NCI-H526 (cell line): ENCODE measurements around the gene PRSS35.
"Not testable (repeated sequence)": the region's sequence is repeated elsewhere in the genome, so short reads cannot be mapped to it uniquely, and the experiment has no call there.

Experiments used
- DNase-seq, 2 experiments: peaks; one replicate each; lab custom pipeline; 2025; lab: John Stamatoyannopoulos, UW

The PRSS35 gene

DNA sequence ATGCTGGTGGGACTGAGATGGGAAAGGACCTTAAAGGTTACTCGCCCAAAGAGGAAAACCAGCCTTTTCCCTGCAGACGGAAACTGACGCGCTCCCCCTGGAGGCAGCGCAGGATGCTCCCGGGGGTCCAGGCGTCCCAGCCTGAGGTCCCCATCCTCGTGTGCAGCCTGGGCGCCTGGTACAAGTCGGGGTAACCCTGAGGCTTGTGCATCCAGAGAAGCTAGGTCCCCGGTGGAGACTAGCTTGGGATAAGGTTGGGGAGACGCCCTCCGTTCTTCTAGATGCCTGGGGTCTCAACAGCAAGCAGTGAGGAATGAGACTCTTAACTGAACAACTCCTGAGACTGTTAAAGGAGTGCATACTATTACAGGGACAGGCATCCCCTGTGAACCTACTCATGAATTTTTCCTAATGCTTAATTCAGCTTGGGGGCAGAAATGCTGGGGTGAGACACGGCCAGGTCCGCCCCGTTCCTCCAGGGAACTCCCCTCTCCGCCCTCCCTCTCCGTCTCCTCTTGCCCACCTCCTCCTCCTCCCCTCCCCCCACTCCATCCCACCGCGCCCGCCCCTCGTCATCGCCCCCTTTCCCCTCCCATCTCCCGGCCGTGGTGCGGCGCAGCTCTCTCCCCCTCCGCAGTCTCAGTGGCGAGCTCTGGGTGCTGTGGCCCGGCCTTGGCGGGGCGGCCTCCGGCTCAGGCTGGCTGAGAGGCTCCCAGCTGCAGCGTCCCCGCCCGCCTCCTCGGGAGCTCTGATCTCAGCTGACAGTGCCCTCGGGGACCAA lies at the start of gene PRSS35:
PRSS35 (plus strand) TSS at position 634 of the 781 bp plus-strand sequence. CDS start 10,908 bp downstream, outside the sequence.
- DNase-seq: peak; percentile 43 to 76

DNA sequence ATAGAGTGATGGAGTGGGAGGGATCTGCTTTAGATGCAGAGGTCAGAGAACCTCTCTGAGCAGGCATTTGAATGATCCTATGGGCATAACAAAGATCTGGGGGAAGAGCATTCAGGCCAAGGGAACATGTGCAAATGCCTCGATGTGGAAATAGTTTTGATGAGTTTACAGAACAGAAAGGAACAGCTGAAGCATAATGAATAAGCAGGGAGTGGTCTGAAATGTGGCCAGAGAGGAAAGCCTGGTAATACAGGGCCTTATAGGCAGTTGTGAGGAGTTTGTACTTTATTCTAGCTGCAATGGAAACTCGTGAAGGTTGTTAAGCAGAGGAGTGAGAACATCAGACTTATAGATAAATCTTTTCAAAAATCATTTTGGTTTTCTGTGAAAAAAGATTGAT lies 48.4 kb upstream of the PRSS35 start:
- DNase-seq: no peak

- no peak for DNase-seq
These were observed 47.8 kb upstream of the PRSS35 start for GRCh38 chr6:83464381-83465140.

DNA sequence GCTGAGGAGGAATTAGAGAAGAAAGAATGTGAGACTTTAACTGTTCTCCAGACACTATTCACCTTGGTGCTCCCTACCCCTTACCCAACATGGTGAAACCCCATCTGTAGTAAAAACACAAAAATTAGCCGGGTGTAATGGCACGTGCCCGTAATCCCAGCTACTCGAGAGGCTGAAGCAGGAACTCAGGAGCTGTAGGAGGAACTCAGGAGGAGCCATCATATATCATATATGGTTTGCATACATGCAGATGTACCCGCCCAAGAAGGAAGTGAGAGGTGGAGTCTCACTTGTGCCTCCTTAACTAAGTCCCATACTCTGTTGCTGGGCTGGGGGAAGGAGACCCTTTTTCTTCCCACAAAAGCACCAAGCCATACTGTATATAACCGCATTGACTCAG lies 46.0 kb upstream of the PRSS35 start:
- peak in 1 of 2 experiments; percentile 10 for DNase-seq

DNA sequence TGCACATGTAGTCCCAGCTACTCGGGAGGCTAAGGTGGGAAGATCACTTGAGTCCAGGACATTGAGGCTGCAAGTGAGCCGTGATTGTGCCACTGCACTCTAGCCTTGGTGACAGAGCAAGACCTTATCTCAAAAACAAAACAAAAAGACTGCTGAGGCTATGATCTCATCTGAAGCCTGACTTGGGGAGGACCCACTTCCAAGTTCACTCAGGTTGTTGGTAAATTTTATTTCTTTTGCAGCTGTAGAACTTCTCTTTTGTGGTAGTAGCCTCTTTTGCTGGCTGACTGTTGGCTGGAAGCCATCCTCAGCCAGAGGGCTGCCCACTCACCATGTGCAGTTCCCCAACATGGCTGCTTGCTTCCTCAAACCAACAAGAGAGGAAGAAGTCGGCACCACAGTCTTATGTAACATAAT lies 44.7 kb upstream of the PRSS35 start:
- no peak for DNase-seq

GRCh38 chr6:83470001-83470400 lies 42.3 kb upstream of the PRSS35 start:
- no peak for DNase-seq

DNA sequence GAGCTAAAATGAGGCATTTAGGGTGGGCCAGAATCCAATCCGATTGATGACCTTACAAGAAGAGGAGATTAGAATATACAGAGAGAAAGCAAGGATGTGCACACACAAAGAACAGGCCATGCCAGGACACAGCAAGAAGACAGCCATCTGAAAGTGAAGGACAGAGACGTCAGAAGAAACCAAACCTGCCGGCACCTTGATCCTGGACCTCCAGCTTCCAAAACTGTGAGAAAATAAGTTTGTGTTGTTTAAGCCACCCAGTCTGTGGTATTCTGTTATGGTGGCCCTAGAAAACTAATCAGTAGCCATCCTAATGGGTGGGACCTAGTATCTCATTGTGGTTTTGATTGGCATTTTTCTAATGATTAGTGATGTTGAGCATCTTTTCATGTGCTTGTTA lies 41.7 kb upstream of the PRSS35 start:
- no peak for DNase-seq

- no peak for DNase-seq
These were observed 39.6 kb upstream of the PRSS35 start for GRCh38 chr6:83472767-83473166.

GRCh38 chr6:83474309-83474708 lies 38.0 kb upstream of the PRSS35 start:
- no peak for DNase-seq

DNA sequence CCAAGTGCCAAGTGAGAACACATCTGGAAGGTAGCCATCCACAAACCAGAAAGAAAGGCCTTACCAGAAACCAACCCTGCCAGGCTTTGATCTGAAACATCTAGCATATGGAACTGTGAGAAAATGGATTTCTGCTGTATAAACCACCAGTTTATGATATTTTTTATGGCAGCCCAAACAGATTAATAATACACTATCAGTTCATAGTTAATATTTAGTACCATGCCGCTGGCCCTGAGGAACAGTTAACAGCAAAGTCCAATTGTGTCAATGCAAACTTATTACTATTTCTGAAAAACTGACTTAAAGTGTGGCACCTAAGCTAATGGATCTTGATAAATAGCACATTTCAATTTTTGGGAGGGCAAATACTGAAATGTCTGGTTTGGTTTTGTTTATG lies 35.4 kb upstream of the PRSS35 start:
- DNase-seq: no peak

DNA sequence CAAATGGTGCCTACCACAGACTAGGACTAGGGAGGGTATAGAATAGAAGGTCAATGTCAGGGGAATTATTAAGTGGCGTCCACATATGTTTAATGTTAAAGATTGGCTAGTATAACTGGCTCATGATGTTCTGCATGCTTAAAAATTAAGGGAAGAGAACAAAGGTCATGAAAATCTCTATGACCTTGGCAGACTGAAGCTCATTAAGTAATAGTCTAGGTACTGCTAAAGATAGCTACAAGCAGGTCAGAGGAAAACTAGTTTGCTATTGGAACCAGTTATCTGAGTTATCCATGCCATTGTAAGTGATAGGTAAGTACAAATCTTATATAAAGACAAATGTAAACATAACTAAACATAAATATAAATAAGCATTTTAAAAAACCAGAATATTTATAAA lies 32.9 kb upstream of the PRSS35 start:
- no peak for DNase-seq

- no peak for DNase-seq
These were observed 31.9 kb upstream of the PRSS35 start for GRCh38 chr6:83480470-83480869.

GRCh38 chr6:83481938-83482337 lies 30.4 kb upstream of the PRSS35 start:
- DNase-seq: not testable (repeated sequence)

GRCh38 chr6:83488448-83488847 lies 23.9 kb upstream of the PRSS35 start:
- DNase-seq: no peak

DNA sequence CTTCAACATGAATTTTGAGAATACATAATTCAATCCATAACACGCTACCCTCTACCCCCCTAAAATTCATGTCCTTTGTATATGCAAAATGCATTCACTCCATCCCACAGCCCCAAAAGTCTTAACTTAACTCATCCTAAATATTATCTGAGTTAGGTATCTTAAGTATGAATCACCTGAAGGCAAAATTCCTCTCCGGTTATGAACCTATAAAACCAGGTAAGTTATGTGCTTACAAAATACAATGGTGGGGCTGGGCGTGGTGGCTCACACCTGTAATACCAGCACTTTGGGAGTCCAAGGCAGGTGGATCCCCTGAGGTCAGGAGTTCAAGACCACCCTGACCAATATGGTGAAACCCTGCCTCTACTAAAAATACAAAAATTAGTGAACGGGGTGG lies 23.5 kb upstream of the PRSS35 start:
- DNase-seq: no peak

- no peak for DNase-seq
These were observed 22.0 kb upstream of the PRSS35 start for GRCh38 chr6:83490217-83490807.

- no peak for DNase-seq
These were observed 7.0 kb upstream of the PRSS35 start for GRCh38 chr6:83505356-83505755.

DNA sequence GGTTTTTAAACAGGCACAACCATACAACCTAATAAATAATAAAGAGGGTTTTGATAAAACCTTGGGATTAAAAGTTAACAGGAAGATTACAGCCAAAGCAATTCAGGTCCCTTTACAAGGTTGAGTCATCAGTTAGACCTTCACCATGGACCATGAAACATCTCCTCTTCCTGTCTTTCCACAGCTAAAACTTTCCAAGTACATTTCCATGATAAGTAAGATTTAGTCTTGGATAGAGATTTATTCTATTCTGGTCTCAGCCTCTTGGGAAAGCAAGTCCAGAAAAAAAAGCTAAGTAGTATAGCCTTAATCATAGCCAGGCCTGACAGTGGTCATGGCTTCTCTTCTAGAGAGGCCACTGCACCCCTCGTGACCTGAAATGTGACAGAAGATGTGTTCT lies 2.9 kb upstream of the PRSS35 start:
- no peak for DNase-seq

DNA sequence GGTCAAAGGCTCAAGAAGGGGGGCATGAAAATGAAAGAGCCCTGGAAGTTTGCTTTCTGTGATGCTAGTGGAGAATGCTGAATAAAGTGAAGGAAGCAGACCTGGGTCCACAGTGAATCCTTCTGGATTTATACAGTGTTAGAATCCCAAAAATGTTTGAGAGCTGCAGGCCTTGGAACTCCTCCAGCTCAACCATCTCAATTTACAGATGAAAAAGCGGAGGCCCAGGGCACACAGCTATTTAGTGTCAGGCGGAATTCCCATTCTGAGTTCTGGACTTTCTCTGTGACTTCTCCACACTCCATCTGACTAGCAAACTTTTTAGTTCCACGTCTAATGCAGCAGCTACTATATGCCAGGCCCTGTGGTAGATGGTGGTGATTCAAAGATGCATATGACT lies 1.5 kb upstream of the PRSS35 start:
- DNase-seq: no peak

DNA sequence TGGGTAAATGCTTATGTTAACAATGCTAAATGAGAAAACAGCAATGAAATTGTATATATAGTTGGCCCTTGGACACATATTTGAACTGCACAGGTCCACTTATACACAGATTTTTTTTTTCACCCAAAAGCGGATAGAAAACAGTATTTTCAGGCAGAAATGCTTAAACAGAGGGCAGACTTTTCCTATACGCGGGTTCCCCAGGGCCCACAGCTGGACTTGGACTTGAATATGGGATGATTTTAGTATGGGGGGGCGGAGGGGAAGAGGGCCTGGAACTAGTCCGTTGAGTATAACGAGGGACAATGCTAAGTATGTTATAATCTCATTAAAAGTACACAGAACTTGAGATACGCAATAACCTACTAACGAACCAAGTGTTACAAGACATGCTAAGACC lies 1.1 kb upstream of the PRSS35 start:
- no peak for DNase-seq

DNA sequence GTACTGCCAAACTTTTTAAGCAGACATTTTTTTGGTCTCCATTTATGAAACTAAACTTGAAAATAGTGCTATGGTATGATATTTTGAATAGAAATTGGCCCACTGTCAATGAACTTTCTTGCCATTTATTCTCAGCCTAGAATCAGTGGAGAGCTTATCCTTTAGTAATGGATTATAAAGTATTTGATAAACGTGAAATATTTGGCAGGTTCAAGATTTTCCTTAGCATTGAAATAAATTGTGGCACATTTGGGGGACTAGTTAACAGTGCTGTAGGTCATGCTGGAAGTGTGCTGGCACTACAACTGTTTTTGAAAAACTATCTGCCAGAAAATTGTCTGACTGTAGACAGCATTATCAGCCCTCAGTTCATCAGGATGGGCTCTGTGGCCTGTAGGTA lies 2.1 kb downstream of the PRSS35 start:
- DNase-seq: no peak

DNA sequence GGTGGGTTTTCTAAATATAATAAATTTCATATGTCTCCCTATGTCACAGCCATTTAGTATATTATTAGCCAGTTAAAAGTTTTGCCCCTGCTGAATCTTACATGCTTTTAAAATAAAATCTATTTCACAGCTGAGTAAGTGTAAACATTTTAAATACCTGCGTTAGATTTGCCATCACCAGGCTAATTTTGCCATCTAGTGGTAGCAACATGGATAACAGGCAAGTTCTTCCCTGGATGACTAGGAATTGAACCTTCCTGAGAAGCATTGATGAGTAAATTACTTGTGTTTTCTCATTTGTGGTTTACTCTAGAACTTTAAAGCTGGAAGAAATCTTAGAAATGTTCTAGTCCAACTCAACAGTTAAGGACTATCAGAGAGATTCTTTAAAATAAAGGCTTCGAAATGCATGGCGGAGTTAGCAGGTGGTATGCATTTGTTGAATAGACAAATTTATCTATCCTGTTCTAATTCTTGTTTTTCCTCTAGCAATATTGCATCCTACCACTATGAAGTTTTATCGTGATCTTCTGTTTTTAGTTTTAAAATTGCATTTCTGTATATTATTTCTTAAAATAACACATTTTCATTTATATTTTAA lies 2.6 kb downstream of the PRSS35 start:
- DNase-seq: peak; percentile 19 to 67

- no peak for DNase-seq
These were observed 5.2 kb downstream of the PRSS35 start for GRCh38 chr6:83517500-83517899.
